Suprapubic skin (tissue), 4 donors: Measurements from ENCODE around the gene UBXN1. TPM values are rescaled to one million over a fixed set of nuclear protein-coding genes. Genes with fewer than 3 reads are reported as not detected.
A peak's percentile ranks its signal among the peaks of the same experiment; 100 is the strongest.

Experiments used
- DNase-seq, 2 donors: peaks; one replicate each; pipeline ENCODE4 v3.0.0-alpha.2; 2019; ENCODE audit warnings: low spot score in 2 of 2
- H3K27ac ChIP-seq: fragments of 200-600 bp; sonication (generic); one replicate; pipeline ENCODE4 v1.5.1; 2019
- H3K27me3 ChIP-seq: fragments of 200-600 bp; sonication (generic); one replicate; pipeline ENCODE4 v1.5.1; 2019
- H3K36me3 ChIP-seq: fragments of 200-600 bp; sonication (generic); one replicate; pipeline ENCODE4 v1.5.1; 2019
- H3K4me1 ChIP-seq: fragments of 200-600 bp; sonication (generic); one replicate; pipeline ENCODE4 v1.5.1; 2019
- H3K4me3 ChIP-seq: fragments of 200-600 bp; sonication (generic); one replicate; pipeline ENCODE4 v1.5.1; 2019; ENCODE audit warnings: mild to moderate bottlenecking
- H3K9me3 ChIP-seq: fragments of 200-600 bp; sonication (generic); one replicate; pipeline ENCODE4 v1.5.1; 2019
- CTCF ChIP-seq, 2 donors: fragments of 200-600 bp in 1 of 2; fragments of 450-650 bp in 1 of 2; sonication (generic) in 1 of 2; IDR thresholded peaks; one replicate each; pipeline ENCODE4 v1.5.1; 2016 to 2019; ENCODE audit warnings: antibody characterized with exemption in 2 of 2, mild to moderate bottlenecking in 1 of 2, moderate library complexity in 1 of 2
- EP300 ChIP-seq: sonication (generic); formaldehyde crosslinking; IDR thresholded peaks from one replicate; pipeline ENCODE4 v1.6.1; 2017; ENCODE audit warnings: antibody characterized with exemption
- POLR2A ChIP-seq, 2 donors: fragments of 450-650 bp; IDR thresholded peaks; one replicate each; pipeline ENCODE4 v1.6.1; 2017; ENCODE audit warnings: antibody characterized with exemption in 2 of 2, mild to moderate bottlenecking in 2 of 2, moderate library complexity in 2 of 2
- POLR2AphosphoS5 ChIP-seq, 3 donors: sonication (generic); formaldehyde crosslinking; IDR thresholded peaks; one replicate each; pipeline ENCODE4 v1.6.1; 2017; ENCODE audit warnings: antibody characterized with exemption in 3 of 3
- WGBS: methylation state at CpG from one replicate; pipeline ENCODE4 v1.1.5; 2018; 5-methylcytosine and 5-hydroxymethylcytosine counted together
- total RNA-seq, 4 donors: library from RNA; depleted of rRNA; stranded (reverse); fragments of >200 nt; gene quantifications; one replicate each; pipeline ENCODE4 v1.1.0, GENCODE V29; 2016

The UBXN1 gene
- total RNA-seq, 4 donors from 2014 or later = 125 to 194 (median 143) TPM

DNA sequence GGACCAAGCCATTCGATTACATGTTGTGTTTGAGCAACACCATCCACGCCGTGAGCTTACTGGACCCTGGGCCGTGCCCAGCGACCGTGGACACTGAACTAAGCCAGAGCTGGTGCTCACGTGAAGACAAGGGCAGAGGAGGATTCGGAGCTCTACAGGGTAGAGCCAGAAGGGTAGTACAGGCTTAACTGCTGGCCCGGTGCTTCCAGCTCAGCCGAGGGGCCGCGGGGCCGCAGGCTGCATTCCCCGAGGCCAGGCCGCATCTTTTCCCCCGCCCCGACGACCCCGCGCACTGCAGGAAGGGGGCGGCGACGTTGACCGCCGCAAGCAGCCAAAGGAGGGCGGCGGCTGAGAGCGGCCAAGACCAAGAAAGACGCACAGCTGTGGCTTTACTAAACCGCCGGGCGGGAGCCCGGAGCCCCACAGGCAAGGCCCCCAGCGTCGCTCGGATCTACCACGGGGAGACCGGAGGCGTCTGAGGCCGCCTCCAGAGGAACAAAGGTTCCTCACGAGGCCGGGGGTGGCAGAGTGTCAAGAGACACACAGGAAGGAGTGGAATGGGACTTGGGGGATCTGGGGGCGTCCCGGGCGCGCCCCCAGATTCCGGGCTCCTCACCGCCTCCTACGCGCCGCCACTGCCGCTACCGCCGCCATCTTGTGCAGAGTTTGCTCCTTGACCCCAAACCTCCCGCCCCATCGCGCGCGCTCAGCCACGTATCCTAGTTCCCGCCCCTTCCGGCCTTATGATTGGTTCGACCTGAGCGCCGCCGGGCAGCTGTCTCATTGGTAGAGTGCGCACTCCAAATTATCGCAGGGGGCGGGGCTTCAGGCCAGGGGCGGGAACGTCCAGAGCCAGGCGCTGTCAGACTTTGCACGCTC lies 32.7 kb downstream of the UBXN1 start, which contains the start of gene GANAB:
Gene GANAB (minus strand): TSS at position 668 of the 879 bp plus-strand sequence. CDS start 14 bp downstream, at position 654.
- peaks cover 26% of the 10 kb centered on the region for H3K4me1 ChIP-seq
- WGBS = under 1% methylated on average over 49 of the region's 73 CpGs
- peak within 1 kb of the TSS; percentile 99 for H3K4me3 ChIP-seq

GRCh38 chr11:62645671-62645945 lies 33.3 kb downstream of the UBXN1 start:
- 14% methylated on average over 11 of the region's 11 CpGs for WGBS
- no peaks in the 10 kb centered on the region for H3K27me3 ChIP-seq
- H3K9me3 ChIP-seq = no peaks in the 10 kb centered on the region
- peaks cover 38% of the 10 kb centered on the region for H3K36me3 ChIP-seq
- TF ChIP-seq POLR2AphosphoS5 (IDR thresholded peaks at IDR 0.05) (no peak), EP300 (no peak), CTCF (IDR thresholded peaks at IDR 0.05) (no peak), POLR2A (IDR thresholded peaks at IDR 0.05) (no peak)
- peaks cover 26% of the 10 kb centered on the region for H3K4me1 ChIP-seq
- DNase-seq = no peak
- peak overlapping the region; percentile 98 for H3K27ac ChIP-seq
- peak overlapping the region; percentile 99 for H3K4me3 ChIP-seq

More for the DNA sequence above, 32.7 kb downstream of the UBXN1 start, which contains the start of gene GANAB:
- H3K36me3 ChIP-seq = peaks cover 38% of the 10 kb centered on the region
- H3K27ac ChIP-seq = peak within 1 kb of the TSS; percentile 98
- peak; percentile 53 to 81 for TF ChIP-seq POLR2A (IDR thresholded peaks at IDR 0.05)
- no peak for TF ChIP-seq CTCF (IDR thresholded peaks at IDR 0.05)
- no peak for TF ChIP-seq EP300
- TF ChIP-seq POLR2AphosphoS5 (IDR thresholded peaks at IDR 0.05) = peak; percentile 18 to 76 (median 60)
- H3K9me3 ChIP-seq = no peaks in the 10 kb centered on the region
- H3K27me3 ChIP-seq = no peaks in the 10 kb centered on the region
- peak; percentile 100 for DNase-seq

DNA sequence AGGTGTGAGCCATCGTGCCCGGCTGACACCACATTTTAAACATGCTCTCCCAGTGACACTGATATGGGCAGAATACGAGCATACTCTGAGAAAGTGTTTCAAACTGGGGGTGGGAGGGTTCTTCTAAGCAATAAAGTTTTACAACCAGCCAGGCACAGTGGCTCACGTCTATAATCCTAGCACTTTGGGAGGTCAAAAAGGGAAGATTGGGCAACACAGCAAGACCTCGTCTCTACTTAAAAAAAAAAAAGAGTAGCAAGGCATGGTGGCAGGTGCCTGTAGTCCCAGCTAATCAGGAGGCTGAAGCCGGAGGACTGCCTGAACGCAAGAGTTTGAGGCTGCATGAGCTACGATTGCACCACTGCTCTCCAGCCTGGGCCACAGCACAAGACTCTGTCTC lies 34.7 kb downstream of the UBXN1 start:
- H3K4me3 ChIP-seq = no peak overlapping the region
- TF ChIP-seq CTCF (IDR thresholded peaks at IDR 0.05) (no peak), POLR2AphosphoS5 (IDR thresholded peaks at IDR 0.05) (no peak), POLR2A (IDR thresholded peaks at IDR 0.05) (no peak), EP300 (no peak)
- H3K9me3 ChIP-seq = no peaks in the 10 kb centered on the region
- 85% methylated on average over 8 of the region's 8 CpGs for WGBS
- H3K27ac ChIP-seq = no peak overlapping the region
- no peak for DNase-seq
- H3K27me3 ChIP-seq = no peaks in the 10 kb centered on the region
- H3K4me1 ChIP-seq = peaks cover 26% of the 10 kb centered on the region
- peaks cover 34% of the 10 kb centered on the region for H3K36me3 ChIP-seq

DNA sequence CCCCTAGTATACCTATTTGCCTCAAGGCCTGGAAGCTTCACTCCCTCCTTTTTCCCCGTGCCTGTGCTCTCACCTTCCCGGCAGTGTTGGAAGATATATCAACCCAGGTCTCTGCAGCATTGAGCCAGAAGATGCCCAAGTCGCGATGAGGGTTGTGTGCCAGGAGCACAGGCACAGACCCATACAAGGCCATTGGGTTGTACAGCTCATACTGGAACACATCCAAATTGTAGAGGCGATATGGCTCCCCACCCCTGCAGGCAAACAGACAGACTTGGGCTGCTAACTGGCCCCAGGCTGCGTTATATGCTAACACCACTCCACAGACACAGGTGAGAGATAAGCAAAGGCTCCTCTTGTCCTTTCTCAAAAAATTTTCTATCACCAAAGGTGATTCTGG lies 46.4 kb downstream of the UBXN1 start:
- H3K36me3 ChIP-seq = peaks cover 95% of the 10 kb centered on the region
- WGBS = 88% methylated on average over 6 of the region's 6 CpGs
- no peak overlapping the region for H3K27ac ChIP-seq
- H3K4me1 ChIP-seq = no peaks in the 10 kb centered on the region
- TF ChIP-seq EP300 (no peak), CTCF (IDR thresholded peaks at IDR 0.05) (no peak)
- no peaks in the 10 kb centered on the region for H3K27me3 ChIP-seq
- H3K4me3 ChIP-seq = no peak overlapping the region
- no peak for DNase-seq
- H3K9me3 ChIP-seq = no peaks in the 10 kb centered on the region

- Histone ChIP-seq H3K4me3 (no peak overlapping the region), H3K36me3 (peaks cover 82% of the 10 kb centered on the region), H3K27me3 (no peaks in the 10 kb centered on the region), H3K27ac (no peak overlapping the region), H3K9me3 (no peaks in the 10 kb centered on the region), H3K4me1 (peaks cover under 1% of the 10 kb centered on the region)
- TF ChIP-seq POLR2AphosphoS5 (IDR thresholded peaks at IDR 0.05) (no peak), POLR2A (IDR thresholded peaks at IDR 0.05) (no peak), EP300 (no peak), CTCF (IDR thresholded peaks at IDR 0.05) (no peak)
- no peak for DNase-seq
- 85% methylated on average over 3 of the region's 3 CpGs for WGBS
Measured at GRCh38 chr11:62627713-62628112, 51.2 kb downstream of the UBXN1 start.
